ENCODE data around the gene KRT3.

DNA sequence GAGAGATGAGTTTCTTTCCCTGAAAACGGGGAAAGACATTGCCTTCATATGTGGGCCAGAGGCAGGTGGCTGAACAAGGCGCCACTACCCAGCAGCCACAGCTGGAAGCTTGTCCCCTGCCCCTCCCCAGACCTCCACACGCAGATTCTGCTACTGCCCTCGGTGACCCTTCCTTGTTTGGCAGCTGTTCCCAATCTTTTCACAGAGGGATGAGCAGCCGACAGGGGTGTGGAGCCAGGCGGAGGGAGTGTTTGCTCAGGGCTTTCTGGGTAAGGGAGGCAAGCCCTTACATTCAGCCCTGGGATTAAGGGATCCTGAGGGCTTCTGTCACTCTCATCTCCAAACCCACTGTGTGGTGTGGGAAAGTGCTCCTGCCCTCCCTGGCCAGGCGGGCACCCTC is 22.5 kb upstream of the KRT3 start:
- TF ChIP-seq CTCF (IDR thresholded peaks at IDR 0.05 in 8 of 11, conservative IDR thresholded peaks at IDR 0.05 in 3 of 11) = no peak
- no peak for TF ChIP-seq POLR2A (IDR thresholded peaks at IDR 0.05)
- peak in 1 of 3 donors; percentile 18 for TF ChIP-seq POLR2AphosphoS5 (IDR thresholded peaks at IDR 0.05)

All from spleen (tissue), 7 donors.